Cardiac fibroblast (primary cell): Measurements from ENCODE around the gene SMG1.

ENCODE experiments used
- DNase-seq, 2 donors: peaks; one replicate each; pipeline versions ENCODE4 v3.0.0 to v3.0.0-alpha.2; 2010; ENCODE audit warnings: low read depth in 2 of 2
- H3K4me3 ChIP-seq, 2 donors: replicated peaks in 1 of 2; 1 replicate in 1 of 2; 2 replicates in 1 of 2; pipeline ENCODE4 v1.5.1; 2011; ENCODE audit warnings: low read depth in 2 of 2, low read length in 2 of 2, mild to moderate bottlenecking in 2 of 2, moderate library complexity in 1 of 2
- CTCF ChIP-seq: IDR thresholded peaks from one replicate; pipeline ENCODE4 v1.5.1; 2011; ENCODE audit warnings: low read depth, mild to moderate bottlenecking, low read length, inconsistent platforms

The SMG1 gene

GRCh38 chr16:18943414-18943813 is 17.2 kb upstream of the SMG1 start:
- DNase-seq = no peak
- no peak for TF ChIP-seq CTCF
- H3K4me3 ChIP-seq = no peak overlapping the region

GRCh38 chr16:18942061-18942460 is 15.9 kb upstream of the SMG1 start:
- no peak for TF ChIP-seq CTCF
- no peak overlapping the region for H3K4me3 ChIP-seq
- DNase-seq = no peak

GRCh38 chr16:18941471-18941870 is 15.3 kb upstream of the SMG1 start:
- TF ChIP-seq CTCF = no peak
- no peak for DNase-seq
- no peak overlapping the region for H3K4me3 ChIP-seq

GRCh38 chr16:18938986-18939385 is 12.8 kb upstream of the SMG1 start:
- no peak for DNase-seq
- no peak for TF ChIP-seq CTCF
- H3K4me3 ChIP-seq = no peak overlapping the region

- H3K4me3 ChIP-seq = no peak overlapping the region
- no peak for TF ChIP-seq CTCF
- no peak for DNase-seq
Measured at GRCh38 chr16:18937390-18937789, 11.2 kb upstream of the SMG1 start.

- no peak overlapping the region for H3K4me3 ChIP-seq
- no peak for TF ChIP-seq CTCF
- DNase-seq = no peak
Measured at GRCh38 chr16:18936727-18937340, 10.6 kb upstream of the SMG1 start.

- no peak for DNase-seq
- no peak for TF ChIP-seq CTCF
- no peak overlapping the region for H3K4me3 ChIP-seq
Measured at GRCh38 chr16:18933501-18933900, 7.3 kb upstream of the SMG1 start.
